Parathyroid adenoma (tissue), 2 donors: ENCODE measurements around the gene KCNQ1OT1.

Experiments
- H2AFZ ChIP-seq: fragments of 300-600 bp; sonication (generic); one replicate; pipeline ENCODE4 v1.7.0; 2017; ENCODE audit warnings: antibody characterized with exemption, mild to moderate bottlenecking
- H3K27ac ChIP-seq: fragments of 300-600 bp; sonication (generic); one replicate; pipeline ENCODE4 v1.7.0; 2017
- H3K27me3 ChIP-seq: fragments of 300-600 bp; sonication (generic); one replicate; pipeline ENCODE4 v1.7.0; 2017; ENCODE audit warnings: low read length; ENCODE audit not compliant: control insufficient read depth, insufficient read depth
- H3K36me3 ChIP-seq: fragments of 300-600 bp; sonication (generic); one replicate; pipeline ENCODE4 v1.7.0; 2017; ENCODE audit warnings: low read length; ENCODE audit not compliant: control insufficient read depth, insufficient read depth
- H3K4me1 ChIP-seq: fragments of 300-600 bp; sonication (generic); one replicate; pipeline ENCODE4 v1.7.0; 2017; ENCODE audit warnings: control low read depth
- H3K4me2 ChIP-seq: fragments of 300-600 bp; sonication (generic); one replicate; pipeline ENCODE4 v1.7.0; 2017; ENCODE audit warnings: low read length
- H3K4me3 ChIP-seq: fragments of 300-600 bp; sonication (generic); one replicate; pipeline ENCODE4 v1.7.0; 2017; ENCODE audit warnings: low read depth, low read length
- H3K79me2 ChIP-seq: fragments of 300-600 bp; sonication (generic); one replicate; pipeline ENCODE4 v1.7.0; 2017; ENCODE audit warnings: control low read depth
- H3K9ac ChIP-seq: fragments of 300-600 bp; sonication (generic); one replicate; pipeline ENCODE4 v1.7.0; 2017; ENCODE audit warnings: mild to moderate bottlenecking
- H3K9me3 ChIP-seq: fragments of 300-600 bp; sonication (generic); one replicate; pipeline ENCODE4 v1.7.0; 2017; ENCODE audit warnings: low read length; ENCODE audit not compliant: control insufficient read depth
- CTCF ChIP-seq: fragments of 300-600 bp; sonication (generic); IDR thresholded peaks from one replicate; pipeline ENCODE4 v1.7.0; 2017; ENCODE audit warnings: antibody characterized with exemption, mild to moderate bottlenecking
- donor health status: primary hyperparathyroidism.

KCNQ1OT1 gene

GRCh38 chr11:2586793-2587131, 113.0 kb downstream of the KCNQ1OT1 start:
- Histone ChIP-seq H3K4me3 (no peak overlapping the region), H3K9ac (no peak overlapping the region), H3K27ac (no peak overlapping the region), H3K36me3 (no peaks in the 10 kb centered on the region), H3K9me3 (no peaks in the 10 kb centered on the region), H2AFZ (no peak overlapping the region), H3K79me2 (no peaks in the 10 kb centered on the region), H3K27me3 (no peaks in the 10 kb centered on the region), H3K4me1 (no peaks in the 10 kb centered on the region), H3K4me2 (no peak overlapping the region)
- no peak for TF ChIP-seq CTCF

GRCh38 chr11:2586087-2586792, 113.6 kb downstream of the KCNQ1OT1 start:
- Histone ChIP-seq H3K9ac (no peak overlapping the region), H3K27ac (no peak overlapping the region), H3K27me3 (no peaks in the 10 kb centered on the region), H3K4me1 (no peaks in the 10 kb centered on the region), H3K4me2 (no peak overlapping the region), H3K4me3 (no peak overlapping the region), H2AFZ (no peak overlapping the region), H3K9me3 (no peaks in the 10 kb centered on the region), H3K36me3 (no peaks in the 10 kb centered on the region), H3K79me2 (no peaks in the 10 kb centered on the region)
- no peak for TF ChIP-seq CTCF

- no peaks in the 10 kb centered on the region for H3K4me1 ChIP-seq
- TF ChIP-seq CTCF: no peak
- no peaks in the 10 kb centered on the region for H3K9me3 ChIP-seq
- no peak overlapping the region for H2AFZ ChIP-seq
- no peak overlapping the region for H3K4me3 ChIP-seq
- H3K27ac ChIP-seq: no peak overlapping the region
- H3K9ac ChIP-seq: no peak overlapping the region
- no peak overlapping the region for H3K4me2 ChIP-seq
- no peaks in the 10 kb centered on the region for H3K36me3 ChIP-seq
- H3K79me2 ChIP-seq: no peaks in the 10 kb centered on the region
- H3K27me3 ChIP-seq: no peaks in the 10 kb centered on the region
These were observed 114.2 kb downstream of the KCNQ1OT1 start for GRCh38 chr11:2585566-2586086.

DNA sequence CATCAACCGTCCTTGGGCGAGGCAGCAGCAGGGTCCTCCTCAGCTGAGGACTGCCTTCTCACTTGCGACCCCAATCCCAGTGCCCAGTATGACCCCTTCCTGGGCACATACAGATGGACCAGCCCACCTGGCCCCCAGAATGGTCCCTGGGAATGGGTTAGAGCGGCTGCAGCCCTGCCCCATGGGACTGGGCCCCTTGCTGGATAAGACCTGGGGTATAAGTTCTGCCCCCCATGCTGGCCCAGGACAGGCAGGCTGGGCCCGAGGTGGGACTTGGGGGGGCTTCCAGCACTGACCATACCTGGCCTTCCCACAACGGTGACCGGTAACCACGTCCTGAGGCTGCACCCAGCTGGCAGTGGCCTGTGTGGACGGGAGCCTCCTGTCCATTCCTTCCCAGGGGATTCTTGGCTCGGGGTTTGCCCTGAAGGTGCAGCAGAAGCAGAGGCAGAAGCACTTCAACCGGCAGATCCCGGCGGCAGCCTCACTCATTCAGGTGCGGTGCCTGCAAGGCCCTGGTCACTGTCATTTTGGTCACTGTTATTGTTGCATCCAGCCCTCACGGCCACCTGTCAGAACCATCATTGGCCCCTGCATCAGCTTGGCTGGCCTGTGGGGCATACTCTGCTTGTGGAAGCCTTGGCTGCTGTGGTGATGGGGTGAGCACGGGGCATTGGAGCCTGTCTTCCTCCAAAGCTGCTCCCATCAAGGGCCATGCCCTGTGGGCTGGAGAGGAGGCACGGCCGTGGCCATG, 114.8 kb downstream of the KCNQ1OT1 start:
- H3K36me3 ChIP-seq: no peaks in the 10 kb centered on the region
- no peak overlapping the region for H3K9ac ChIP-seq
- no peaks in the 10 kb centered on the region for H3K79me2 ChIP-seq
- H3K27ac ChIP-seq: no peak overlapping the region
- no peak for TF ChIP-seq CTCF
- no peak overlapping the region for H2AFZ ChIP-seq
- H3K4me3 ChIP-seq: no peak overlapping the region
- H3K9me3 ChIP-seq: no peaks in the 10 kb centered on the region
- no peaks in the 10 kb centered on the region for H3K4me1 ChIP-seq
- no peak overlapping the region for H3K4me2 ChIP-seq
- no peaks in the 10 kb centered on the region for H3K27me3 ChIP-seq
